Measurements from ENCODE around the gene PCF11.

DNA sequence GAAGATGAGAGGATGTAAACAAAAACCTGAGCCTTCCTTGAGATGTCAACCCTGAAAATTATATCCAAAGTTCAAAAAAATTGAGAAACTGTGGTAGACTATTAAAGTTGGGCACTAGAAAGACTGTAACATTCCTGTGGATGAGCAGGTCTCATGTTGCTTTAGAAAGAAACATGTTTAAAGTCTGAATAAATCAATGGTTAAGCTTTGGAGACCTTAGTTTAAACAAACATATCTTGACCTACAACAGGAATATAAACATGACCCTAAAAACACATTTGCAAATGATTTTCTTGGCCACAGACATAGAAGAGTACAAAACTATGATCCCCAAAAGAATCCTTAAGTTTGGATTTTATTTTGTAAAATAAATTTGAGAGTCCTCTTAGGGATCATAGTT lies 38.1 kb upstream of the PCF11 start:
- TF ChIP-seq YY1 (IDR thresholded peaks at IDR 0.05; ENCODE audit: low read depth) (no peak), EP300 (IDR thresholded peaks at IDR 0.05; ENCODE audit: borderline replicate concordance) (no peak), CEBPB (IDR thresholded peaks at IDR 0.05) (no peak), TAF1 (IDR thresholded peaks at IDR 0.05; ENCODE audit: low read depth) (no peak), FOXM1 (IDR thresholded peaks at IDR 0.05; ENCODE audit: borderline replicate concordance, low read depth) (no peak), CREB1 (IDR thresholded peaks at IDR 0.05; ENCODE audit: low read depth) (no peak)
- TF ChIP-seq, protein P1, sequence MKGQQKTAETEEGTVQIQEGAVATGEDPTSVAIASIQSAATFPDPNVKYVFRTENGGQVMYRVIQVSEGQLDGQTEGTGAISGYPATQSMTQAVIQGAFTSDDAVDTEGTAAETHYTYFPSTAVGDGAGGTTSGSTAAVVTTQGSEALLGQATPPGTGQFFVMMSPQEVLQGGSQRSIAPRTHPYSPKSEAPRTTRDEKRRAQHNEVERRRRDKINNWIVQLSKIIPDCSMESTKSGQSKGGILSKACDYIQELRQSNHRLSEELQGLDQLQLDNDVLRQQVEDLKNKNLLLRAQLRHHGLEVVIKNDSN (IDR thresholded peaks at IDR 0.05), result no peak
- TF ChIP-seq, protein P2, sequence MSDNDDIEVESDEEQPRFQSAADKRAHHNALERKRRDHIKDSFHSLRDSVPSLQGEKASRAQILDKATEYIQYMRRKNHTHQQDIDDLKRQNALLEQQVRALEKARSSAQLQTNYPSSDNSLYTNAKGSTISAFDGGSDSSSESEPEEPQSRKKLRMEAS (IDR thresholded peaks at IDR 0.05), result no peak
